IMR-90 (cell line): Measurements from ENCODE around the gene ACSL3. TPM values are rescaled to one million over a fixed set of nuclear protein-coding genes. Genes with fewer than 3 reads are reported as not detected.

Experiments
- ATAC-seq: fragments of 200-7000 bp; cut with Tn5 transposase; 2 replicates; pipeline ENCODE4 v1.9.1; 2020; ENCODE audit warnings: low read depth, mild to moderate bottlenecking, moderate library complexity
- BruUV-seq: library from RNA; stranded (reverse); fragments of 400-500 nt; replicated peaks from 2 replicates; lab custom pipeline; 2021; lab: Mats Ljungman, UMichigan
- CTCF ChIA-PET: fragments of 300-600 bp; formaldehyde crosslinking; extraction: SDS; loops from one replicate; lab custom pipeline; 2021; ENCODE audit warnings: antibody characterized with exemption; lab: Yijun Ruan, JAX
- POLR2A ChIA-PET: fragments of 300-600 bp; sonication (Branson Sonifier 250); formaldehyde crosslinking; loops from one replicate; lab custom pipeline; 2022; ENCODE audit warnings: antibody characterized with exemption; ENCODE audit not compliant: unreplicated experiment; lab: Charles Lee
- DNase-seq: peaks from one replicate; pipeline ENCODE4 v3.0.0; 2013
- H2AFZ ChIP-seq: replicated peaks from 2 replicates; pipeline ENCODE3; 2013; ENCODE audit warnings: low read length, mild to moderate bottlenecking; ENCODE audit not compliant: poor library complexity
- H2AK5ac ChIP-seq: 2 replicates; pipeline ENCODE4 v1.6.1; 2013; ENCODE audit warnings: low read depth, low read length, inconsistent platforms
- H2AK9ac ChIP-seq: replicated peaks from 2 replicates; pipeline ENCODE3; 2013; ENCODE audit warnings: mild to moderate bottlenecking, low read depth, low read length, moderate library complexity; ENCODE audit not compliant: poor library complexity
- H2BK120ac ChIP-seq: 2 replicates; pipeline ENCODE4 v1.6.1; 2013; ENCODE audit warnings: low read depth, low read length, inconsistent platforms
- H2BK15ac ChIP-seq: 3 replicates; pipeline ENCODE4 v1.6.1; 2013; ENCODE audit warnings: low read depth, low read length, inconsistent platforms
- H2BK20ac ChIP-seq: 2 replicates; pipeline ENCODE4 v1.6.1; 2013; ENCODE audit warnings: low read depth, mild to moderate bottlenecking, inconsistent platforms, low read length, moderate library complexity
- H2BK5ac ChIP-seq: 2 replicates; pipeline ENCODE4 v1.6.1; 2013; ENCODE audit warnings: mild to moderate bottlenecking, low read depth, low read length, inconsistent platforms; ENCODE audit not compliant: poor library complexity, severe bottlenecking
- H3K14ac ChIP-seq: replicated peaks from 2 replicates; pipeline ENCODE4 v1.6.1; 2013; ENCODE audit warnings: low read depth, low read length, inconsistent platforms
- H3K18ac ChIP-seq: 2 replicates; pipeline ENCODE4 v1.6.1; 2013; ENCODE audit warnings: low read depth, low read length, control low read depth
- H3K23ac ChIP-seq: 2 replicates; pipeline ENCODE4 v1.6.1; 2013; ENCODE audit warnings: low read depth, low read length, inconsistent platforms
- H3K27ac ChIP-seq: 2 replicates; pipeline ENCODE4 v1.5.1; 2013; ENCODE audit warnings: mild to moderate bottlenecking, control low read depth, low read length; ENCODE audit not compliant: insufficient read depth
- H3K27me3 ChIP-seq: 2 replicates; pipeline ENCODE4 v1.6.1; 2013; ENCODE audit warnings: low read length; ENCODE audit not compliant: control insufficient read depth, insufficient read depth
- H3K36me3 ChIP-seq: 2 replicates; pipeline ENCODE4 v1.6.1; 2013; ENCODE audit warnings: low read length, mixed read lengths; ENCODE audit not compliant: control insufficient read depth, insufficient read depth
- H3K4ac ChIP-seq: 2 replicates; pipeline ENCODE4 v1.6.1; 2013; ENCODE audit warnings: low read depth, low read length, inconsistent platforms
- H3K4me1 ChIP-seq: 2 replicates; pipeline ENCODE4 v1.6.1; 2013; ENCODE audit warnings: low read length, mixed read lengths; ENCODE audit not compliant: control insufficient read depth, insufficient read depth
- H3K4me2 ChIP-seq: 2 replicates; pipeline ENCODE4 v1.6.1; 2013; ENCODE audit warnings: low read depth, mild to moderate bottlenecking, control low read depth, low read length, moderate library complexity
- H3K4me3 ChIP-seq: 2 replicates; pipeline ENCODE4 v1.5.1; 2013; ENCODE audit warnings: low read depth, mild to moderate bottlenecking, control low read depth, low read length, moderate library complexity; ENCODE audit not compliant: insufficient read depth
- H3K56ac ChIP-seq: 2 replicates; pipeline ENCODE4 v1.6.1; 2013; ENCODE audit warnings: low read length, inconsistent platforms; ENCODE audit not compliant: insufficient read depth; ENCODE audit errors: extremely low read depth
- H3K79me1 ChIP-seq, 2 experiments: 2 replicates each; pipeline ENCODE4 v1.6.1; 2013; ENCODE audit warnings: low read length in 2 of 2, inconsistent platforms in 1 of 2, low read depth in 1 of 2
- H3K9ac ChIP-seq: 2 replicates; pipeline ENCODE4 v1.6.1; 2013; ENCODE audit warnings: low read depth, low read length, control low read depth
- H3K9me1 ChIP-seq: 2 replicates; pipeline ENCODE4 v1.6.1; 2013; ENCODE audit warnings: low read length, inconsistent platforms; ENCODE audit not compliant: insufficient read depth
- H3K9me3 ChIP-seq: 2 replicates; pipeline ENCODE4 v1.6.1; 2013; ENCODE audit warnings: low read length; ENCODE audit not compliant: control insufficient read depth, insufficient read depth
- H4K20me1 ChIP-seq: 2 replicates; pipeline ENCODE4 v1.6.1; 2013; ENCODE audit warnings: low read length, inconsistent platforms; ENCODE audit not compliant: insufficient read depth
- H4K5ac ChIP-seq: 2 replicates; pipeline ENCODE4 v1.6.1; 2013; ENCODE audit warnings: mild to moderate bottlenecking, low read depth, low read length, control low read depth
- H4K8ac ChIP-seq, 2 experiments: 2 replicates each; pipeline ENCODE4 v1.6.1; 2013; ENCODE audit warnings: low read depth in 2 of 2, low read length in 2 of 2, control low read depth in 1 of 2, inconsistent platforms in 1 of 2
- H4K91ac ChIP-seq: 2 replicates; pipeline ENCODE4 v1.6.1; 2013; ENCODE audit warnings: low read depth, low read length, inconsistent platforms; ENCODE audit not compliant: insufficient read depth
- BHLHE40 ChIP-seq: fragments of 150-350 bp; IDR thresholded peaks from 2 replicates; pipeline ENCODE4 v1.6.1; 2016; ENCODE audit warnings: mild to moderate bottlenecking, low read depth, low read length
- CEBPB ChIP-seq: IDR thresholded peaks from 2 replicates; pipeline ENCODE4 v1.6.1; 2012; ENCODE audit warnings: low read depth, low read length, improper control_type of control experiment
- CTCF ChIP-seq: conservative IDR thresholded peaks from 2 replicates; pipeline ENCODE4 v1.5.1; 2012; ENCODE audit warnings: mild to moderate bottlenecking, low read depth, low read length, improper control_type of control experiment
- ELK1 ChIP-seq: fragments of 150-350 bp; IDR thresholded peaks from 2 replicates; pipeline ENCODE4 v1.6.1; 2016; ENCODE audit warnings: low read depth, mild to moderate bottlenecking, low read length, moderate library complexity, borderline replicate concordance
- FOS ChIP-seq: fragments of 150-350 bp; IDR thresholded peaks from 2 replicates; pipeline ENCODE4 v1.6.1; 2016; ENCODE audit warnings: low read depth, low read length
- MAFK ChIP-seq: IDR thresholded peaks from 2 replicates; pipeline ENCODE4 v1.6.1; 2012; ENCODE audit warnings: low read depth, low read length, improper control_type of control experiment
- MAZ ChIP-seq: IDR thresholded peaks from 2 replicates; pipeline ENCODE4 v1.6.1; 2012; ENCODE audit warnings: low read depth, mild to moderate bottlenecking, low read length, improper control_type of control experiment, moderate library complexity, borderline replicate concordance
- MXI1 ChIP-seq: IDR thresholded peaks from 2 replicates; pipeline ENCODE4 v1.6.1; 2012; ENCODE audit warnings: low read depth, mild to moderate bottlenecking, low read length, moderate library complexity, borderline replicate concordance
- POLR2A ChIP-seq: IDR thresholded peaks from 2 replicates; pipeline ENCODE4 v1.6.1; 2012; ENCODE audit warnings: mild to moderate bottlenecking, low read depth, low read length
- RAD21 ChIP-seq: IDR thresholded peaks from 2 replicates; pipeline ENCODE4 v1.6.1; 2012; ENCODE audit warnings: low read length, improper control_type of control experiment
- RCOR1 ChIP-seq: IDR thresholded peaks from 2 replicates; pipeline ENCODE4 v1.6.1; 2012; ENCODE audit warnings: mild to moderate bottlenecking, low read length, improper control_type of control experiment; ENCODE audit not compliant: insufficient replicate concordance
- RFX5 ChIP-seq: IDR thresholded peaks from 2 replicates; pipeline ENCODE4 v1.8.0; 2012; ENCODE audit warnings: low read depth, mild to moderate bottlenecking, low read length, moderate library complexity
- SMC3 ChIP-seq: fragments of 150-350 bp; IDR thresholded peaks from 2 replicates; pipeline ENCODE4 v1.6.1; 2016; ENCODE audit warnings: low read depth, mild to moderate bottlenecking, antibody characterized with exemption, low read length, moderate library complexity
- USF2 ChIP-seq: fragments of 150-350 bp; IDR thresholded peaks from 2 replicates; pipeline ENCODE4 v1.6.1; 2017; ENCODE audit warnings: mild to moderate bottlenecking, antibody characterized with exemption, low read length, low read depth
- WGBS, 2 experiments: methylation state at CpG; one replicate each; pipeline versions ENCODE4 v1.1.5 to v1.1.7; 2013; ENCODE audit warnings: missing lambda C conversion rate in 2 of 2; ENCODE audit not compliant: insufficient read length in 1 of 2; ENCODE audit errors: extremely low coverage in 2 of 2; 5-methylcytosine and 5-hydroxymethylcytosine counted together
- dilution Hi-C: fragments of 300-500 bp; cut with HindIII; formaldehyde crosslinking; loops from one replicate; pipeline ENCODE4 v1.14.3; 2018; ENCODE audit warnings: low sequenced_read_pairs; ENCODE audit not compliant: unreplicated experiment
- in situ Hi-C: fragments of 300-500 bp; cut with MboI; formaldehyde crosslinking; loops from 3 replicates; pipeline ENCODE4 v1.14.3; 2019; ENCODE audit warnings: low sequenced_read_pairs, inconsistent platforms, mixed read lengths
- intact Hi-C: fragments of 100-400 bp; cut with micrococcal nuclease; formaldehyde crosslinking; loops from 2 replicates; pipeline ENCODE4 v1.10.0; 2022
- polyA plus RNA-seq, 3 experiments: library from polyadenylated mRNA; depleted of rRNA; stranded (reverse); fragments of >200 nt; gene quantifications; 2 replicates each; pipeline ENCODE4 v1.2.3, GENCODE V29; 2012; ENCODE audit warnings: low replicate concordance in 1 of 3
- total RNA-seq: library from RNA; depleted of rRNA; stranded (reverse); fragments of >200 nt; gene quantifications from 2 replicates; pipeline ENCODE4 v1.2.3, GENCODE V29; 2012

ACSL3 gene
- total and polyA plus RNA-seq, 2 of the 4 experiments (the other 2 are of a cell fraction) = 31.0 to 84.2 TPM

- in situ Hi-C loops = no loop called here
- no CpG with 5 or more reads among the region's 7 CpGs for WGBS, 2 experiments
- POLR2A ChIA-PET = no interaction called here
- no peak for TF ChIP-seq FOS
- TF ChIP-seq RAD21 = peak; percentile 66
- TF ChIP-seq USF2 = no peak
- no peak for TF ChIP-seq MAFK
- TF ChIP-seq RCOR1 = no peak
- TF ChIP-seq BHLHE40 = no peak
- peak; percentile 38; the same call in 1 of the 2 replicates for TF ChIP-seq SMC3
- no peak for TF ChIP-seq MXI1
- TF ChIP-seq MAZ = no peak
- TF ChIP-seq POLR2A = no peak
- TF ChIP-seq RFX5 = no peak
- peak; percentile 75 for TF ChIP-seq CTCF
- no peak for TF ChIP-seq CEBPB
- no peak for TF ChIP-seq ELK1
Measured at GRCh38 chr2:222915092-222915957, 54.5 kb downstream of the ACSL3 start.

More at GRCh38 chr2:222915092-222915957, 54.5 kb downstream of the ACSL3 start:
- no peak overlapping the region for H3K9ac ChIP-seq
- H2AK9ac ChIP-seq = no peak overlapping the region
- no peak overlapping the region for H3K18ac ChIP-seq
- no peak overlapping the region for H2AFZ ChIP-seq
- dilution Hi-C loops = no loop called here
- DNase-seq (peak; percentile 41), ATAC-seq (no peak)
- no peak overlapping the region for H3K56ac ChIP-seq
- H3K9me1 ChIP-seq = peaks cover 8% of the 10 kb centered on the region
- BruUV-seq = no TSS peak
- H3K27ac ChIP-seq = no peak overlapping the region
- H3K23ac ChIP-seq = no peak overlapping the region
- H4K20me1 ChIP-seq = peaks cover 14% of the 10 kb centered on the region; the same call in 1 of the 2 replicates
- CTCF ChIA-PET = interaction anchor here (0.6 to 2.0 kb wide), 7 partner anchors 10 to 225 kb away, joined by 3 to 7 read pairs (median 4); no protein-coding TSS in a partner anchor
- H2BK20ac ChIP-seq = peak overlapping the region; percentile 20; the same call in 1 of the 2 replicates
- no peak overlapping the region for H4K8ac ChIP-seq
- H3K9me3 ChIP-seq = no peaks in the 10 kb centered on the region
- no peak overlapping the region for H2BK120ac ChIP-seq
- intact Hi-C loops = loop anchor here (2.0 kb wide), 1 partner anchor 23 kb away; no protein-coding TSS in a partner anchor
- no peak overlapping the region for H3K4ac ChIP-seq
- H3K4me2 ChIP-seq = no peak overlapping the region
- H3K27me3 ChIP-seq = no peaks in the 10 kb centered on the region
- peaks cover 15% of the 10 kb centered on the region for H3K36me3 ChIP-seq
- H2BK15ac ChIP-seq = no peak overlapping the region
- peaks cover 13% of the 10 kb centered on the region for H3K4me1 ChIP-seq
- H3K14ac ChIP-seq = no peak overlapping the region
- H4K5ac ChIP-seq = no peak overlapping the region
- H2AK5ac ChIP-seq = no peak overlapping the region
- H2BK5ac ChIP-seq = peak overlapping the region; percentile 22
- no peak overlapping the region for H4K91ac ChIP-seq
- H3K79me1 ChIP-seq = peaks cover 14 to 53% of the 10 kb centered on the region in 2 experiments
- no peak overlapping the region for H3K4me3 ChIP-seq
